Measurements from ENCODE around the gene VEZT.

GRCh38 chr12:95343461-95344230 lies 126.0 kb downstream of the VEZT start:
- TF ChIP-seq, protein P1, sequence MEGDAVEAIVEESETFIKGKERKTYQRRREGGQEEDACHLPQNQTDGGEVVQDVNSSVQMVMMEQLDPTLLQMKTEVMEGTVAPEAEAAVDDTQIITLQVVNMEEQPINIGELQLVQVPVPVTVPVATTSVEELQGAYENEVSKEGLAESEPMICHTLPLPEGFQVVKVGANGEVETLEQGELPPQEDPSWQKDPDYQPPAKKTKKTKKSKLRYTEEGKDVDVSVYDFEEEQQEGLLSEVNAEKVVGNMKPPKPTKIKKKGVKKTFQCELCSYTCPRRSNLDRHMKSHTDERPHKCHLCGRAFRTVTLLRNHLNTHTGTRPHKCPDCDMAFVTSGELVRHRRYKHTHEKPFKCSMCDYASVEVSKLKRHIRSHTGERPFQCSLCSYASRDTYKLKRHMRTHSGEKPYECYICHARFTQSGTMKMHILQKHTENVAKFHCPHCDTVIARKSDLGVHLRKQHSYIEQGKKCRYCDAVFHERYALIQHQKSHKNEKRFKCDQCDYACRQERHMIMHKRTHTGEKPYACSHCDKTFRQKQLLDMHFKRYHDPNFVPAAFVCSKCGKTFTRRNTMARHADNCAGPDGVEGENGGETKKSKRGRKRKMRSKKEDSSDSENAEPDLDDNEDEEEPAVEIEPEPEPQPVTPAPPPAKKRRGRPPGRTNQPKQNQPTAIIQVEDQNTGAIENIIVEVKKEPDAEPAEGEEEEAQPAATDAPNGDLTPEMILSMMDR (IDR thresholded peaks at IDR 0.05), result no peak
- TF ChIP-seq POLR2A (IDR thresholded peaks at IDR 0.05), result no peak

All from ovary (tissue), 3 donors.